GM19193 (cell line): ENCODE data around the gene UGT1A3.

Experiments
- POLR2A ChIP-seq: IDR thresholded peaks from 4 replicates; pipeline ENCODE4 v1.6.1; 2011; ENCODE audit not compliant: insufficient read depth, insufficient read length; ENCODE audit errors: extremely low read depth

Gene UGT1A3

DNA sequence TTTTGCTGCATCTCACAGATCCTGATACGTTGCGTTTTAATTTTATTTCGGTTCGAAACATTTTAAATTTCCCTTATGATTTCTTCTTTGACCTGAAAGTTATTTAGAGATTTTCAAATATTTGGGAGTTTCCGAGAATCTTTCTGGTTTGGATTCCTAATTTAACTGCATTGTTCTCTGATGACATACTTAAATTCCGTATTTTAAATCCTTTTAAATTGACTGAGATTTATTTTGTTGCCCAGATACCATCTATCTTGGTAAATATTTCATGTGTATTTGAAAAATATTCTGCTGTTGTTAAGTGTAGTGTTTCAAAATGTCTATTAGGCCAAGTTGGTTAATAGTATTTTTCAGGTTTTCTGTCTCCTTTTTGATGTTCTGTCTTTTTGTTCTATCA, 87.0 kb downstream of the UGT1A3 start:
- TF ChIP-seq POLR2A = no peak

DNA sequence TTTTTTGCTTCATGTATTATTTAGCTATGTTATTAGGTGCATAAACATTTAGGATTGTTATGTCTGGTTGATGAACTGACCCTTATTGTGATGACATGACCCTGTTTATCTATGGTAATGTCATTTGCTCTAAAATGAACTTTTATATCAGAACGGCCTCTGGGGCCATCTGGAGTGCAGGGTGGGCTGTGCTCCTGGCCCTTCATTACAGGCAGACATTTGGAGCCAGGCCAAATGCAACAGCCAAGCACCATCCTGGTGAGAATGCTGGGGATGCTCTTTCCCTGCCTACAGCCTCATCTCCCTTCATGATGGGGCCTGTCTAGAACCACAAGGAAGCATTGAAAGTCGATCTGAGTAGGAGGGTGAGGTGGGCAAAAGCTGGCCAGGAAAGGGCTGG, 87.5 kb downstream of the UGT1A3 start:
- TF ChIP-seq POLR2A = no peak

DNA sequence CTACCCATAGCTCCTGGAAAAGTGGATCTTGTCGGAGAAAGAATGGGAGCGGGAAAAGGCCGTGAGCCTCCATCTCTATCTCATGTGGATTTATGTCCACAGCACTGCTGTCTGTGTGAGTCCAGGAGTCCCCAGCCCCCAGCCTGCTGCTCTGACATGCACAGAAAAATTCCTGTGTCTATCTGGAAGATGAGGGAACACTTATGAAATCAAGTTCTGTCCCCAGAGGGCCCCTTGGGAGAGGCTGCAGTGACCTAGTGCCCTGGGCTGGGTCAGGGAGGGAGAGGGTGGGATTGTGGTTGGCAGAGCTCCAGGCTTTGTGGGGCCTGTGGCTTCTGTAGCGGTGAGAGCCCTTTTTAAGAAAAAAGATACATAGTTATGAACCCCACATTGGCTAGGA, 87.9 kb downstream of the UGT1A3 start:
- no peak for TF ChIP-seq POLR2A

DNA sequence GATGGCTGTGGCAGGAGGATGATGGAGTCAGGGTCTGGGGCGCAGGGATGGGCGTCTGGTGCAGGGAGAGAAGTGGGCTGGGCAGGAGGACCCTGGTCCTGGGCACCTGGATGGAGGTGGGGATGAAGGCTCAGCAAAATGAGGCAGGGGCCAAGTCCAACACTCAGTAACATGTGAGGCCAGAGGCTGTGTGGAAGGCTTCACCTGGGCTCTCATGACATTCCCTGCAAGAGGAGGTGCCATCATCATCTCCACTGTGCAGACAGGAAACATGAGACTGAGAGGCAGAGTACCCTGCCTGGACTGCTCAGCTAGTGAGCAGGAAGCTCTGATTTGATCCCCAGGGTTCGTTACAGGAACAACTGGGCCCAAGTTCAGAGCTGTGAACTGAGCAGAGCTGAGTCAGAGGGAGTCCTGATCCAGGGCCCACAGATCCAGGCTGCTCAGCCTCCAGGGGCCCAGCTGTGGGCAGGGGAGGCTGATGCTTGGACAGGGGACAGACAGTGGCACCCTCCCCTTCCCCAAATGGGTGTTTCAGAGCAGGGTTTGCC, 88.6 kb downstream of the UGT1A3 start:
- no peak for TF ChIP-seq POLR2A

DNA sequence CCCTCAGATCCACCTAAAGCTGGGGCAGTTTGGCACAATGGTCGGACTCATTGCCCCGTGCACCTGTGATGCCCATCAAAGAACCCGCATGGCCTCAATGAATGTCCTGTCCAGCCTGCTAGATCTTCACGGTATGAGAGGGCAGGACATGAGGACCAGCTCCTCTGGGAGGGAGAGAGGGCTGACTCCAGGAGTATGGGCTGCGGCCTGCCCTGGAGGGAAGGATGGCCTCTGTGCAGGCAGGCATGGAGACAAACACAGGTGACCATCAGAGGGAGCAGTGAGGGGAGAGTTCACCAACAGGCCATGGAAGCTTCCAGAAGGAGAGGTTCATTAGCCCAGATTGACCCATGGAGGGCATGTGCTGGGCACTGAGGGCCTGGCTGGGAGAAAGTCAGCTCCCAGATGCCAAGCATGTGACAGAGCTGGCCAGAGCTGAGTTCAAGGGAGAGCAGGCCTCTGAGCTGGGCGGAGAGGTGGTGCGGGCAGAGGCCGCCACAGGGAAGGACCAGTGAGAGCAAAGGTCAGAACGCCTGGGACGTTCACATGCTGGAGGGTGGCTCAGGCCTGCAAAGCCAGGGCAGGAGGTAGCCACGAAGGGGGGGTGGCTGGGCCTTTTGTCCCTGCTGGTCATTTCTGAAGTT, 89.3 kb downstream of the UGT1A3 start:
- no peak for TF ChIP-seq POLR2A

DNA sequence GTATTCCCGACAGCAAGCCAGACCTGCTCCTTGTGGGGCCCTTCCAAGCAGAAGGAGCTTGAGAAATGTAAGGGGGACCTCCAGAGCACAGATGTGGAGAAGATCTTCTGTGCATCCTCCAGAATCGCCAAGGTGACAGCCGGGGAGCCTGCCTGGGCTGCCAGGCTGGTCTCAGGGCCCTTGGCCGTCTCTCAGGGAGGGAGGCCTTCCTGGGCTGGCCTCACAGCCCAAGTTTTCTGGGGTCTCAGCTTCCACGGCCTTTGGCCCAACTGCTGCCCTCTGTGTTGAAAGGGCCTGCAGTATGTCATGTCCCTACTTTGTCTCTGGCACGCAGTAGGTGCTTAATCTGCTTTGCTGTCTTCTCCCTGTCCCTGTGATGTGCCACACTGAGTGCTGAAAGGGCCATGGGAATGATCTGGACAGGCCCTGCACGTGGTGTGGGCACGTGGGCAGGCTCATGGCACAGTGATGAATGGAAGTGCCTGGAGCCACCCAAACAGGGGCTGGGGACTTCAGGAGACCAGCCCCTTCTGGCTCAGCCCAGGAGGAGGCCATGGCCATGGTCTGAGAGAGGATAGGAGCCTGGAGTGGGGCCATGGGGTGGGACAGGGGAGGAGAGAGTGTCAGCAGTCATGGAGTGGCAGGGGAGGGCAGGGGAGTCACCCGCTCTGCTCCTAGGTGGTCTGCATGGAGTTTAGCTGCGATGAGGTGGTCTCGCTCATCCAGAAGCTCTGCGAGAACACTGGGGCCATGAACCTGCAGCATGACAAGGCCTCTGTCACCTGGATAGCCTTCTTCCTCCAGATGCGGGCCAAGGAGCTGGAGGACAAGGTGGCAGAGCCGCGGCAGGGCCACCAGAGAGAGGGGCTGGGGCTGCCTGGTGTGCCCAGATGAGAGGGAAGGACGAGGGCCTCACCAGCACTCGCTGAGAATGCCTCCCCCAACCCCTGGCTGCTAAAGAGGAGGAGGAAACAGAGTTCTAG, 90.1 kb downstream of the UGT1A3 start:
- no peak for TF ChIP-seq POLR2A

DNA sequence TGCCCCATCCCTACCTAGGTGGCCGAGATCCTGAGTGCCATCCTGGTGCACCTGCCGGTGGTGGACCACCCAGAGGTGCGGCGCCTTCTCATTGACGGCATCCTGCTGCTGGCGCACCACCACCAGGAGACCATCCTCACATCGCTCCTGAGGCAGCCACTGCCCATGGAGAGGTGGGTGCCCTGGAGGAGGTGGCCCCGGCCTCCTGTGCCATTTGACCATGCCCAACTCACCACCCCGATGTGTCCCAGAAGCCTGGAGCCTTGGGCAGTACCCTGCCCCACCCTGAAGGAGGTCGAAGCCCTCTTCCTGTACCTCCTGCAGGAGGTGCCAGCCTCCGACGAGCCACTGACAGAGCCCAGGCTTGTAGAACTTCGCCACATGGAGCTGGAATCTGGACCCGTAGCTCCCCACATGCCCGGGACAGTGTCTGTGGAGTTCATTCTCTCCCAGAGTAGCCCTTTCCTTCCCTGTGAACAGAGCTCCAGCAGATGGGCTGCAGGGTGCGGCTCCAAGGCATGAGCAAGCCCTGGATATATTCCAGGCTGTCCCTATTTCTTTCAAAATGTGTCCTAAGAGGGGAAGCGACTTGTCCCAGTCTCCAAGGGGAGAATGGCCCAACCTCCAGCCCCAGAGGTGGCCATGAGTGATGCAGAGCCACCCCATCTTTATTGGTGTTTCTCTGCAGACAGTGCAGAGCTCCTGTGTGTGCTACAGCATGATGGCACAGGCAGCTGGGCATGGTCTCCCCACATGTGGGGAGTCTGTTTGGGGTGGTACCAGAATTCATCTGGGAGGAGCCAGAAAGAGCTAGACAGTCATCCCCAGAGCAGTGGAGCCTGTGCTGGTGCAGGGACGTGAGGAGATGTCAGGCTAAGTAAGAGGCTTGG, 91.3 kb downstream of the UGT1A3 start:
- TF ChIP-seq POLR2A = no peak

DNA sequence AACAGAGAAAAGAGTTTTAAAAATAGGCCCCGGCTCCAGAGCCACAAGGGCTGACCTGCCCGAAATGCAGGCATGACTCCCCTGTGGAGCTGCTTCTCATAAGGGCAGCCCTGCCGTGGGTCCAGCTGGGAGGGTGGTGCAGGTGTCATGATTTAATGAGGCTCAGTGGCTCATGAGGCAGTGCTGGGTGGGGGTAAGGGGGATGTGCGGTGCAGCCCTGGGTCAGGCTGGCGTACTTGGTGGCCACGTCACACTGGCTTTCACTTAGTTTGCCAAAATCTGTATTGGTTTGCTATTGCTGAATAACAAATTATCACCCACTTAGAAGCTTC, 91.9 kb downstream of the UGT1A3 start:
- TF ChIP-seq POLR2A = no peak

DNA sequence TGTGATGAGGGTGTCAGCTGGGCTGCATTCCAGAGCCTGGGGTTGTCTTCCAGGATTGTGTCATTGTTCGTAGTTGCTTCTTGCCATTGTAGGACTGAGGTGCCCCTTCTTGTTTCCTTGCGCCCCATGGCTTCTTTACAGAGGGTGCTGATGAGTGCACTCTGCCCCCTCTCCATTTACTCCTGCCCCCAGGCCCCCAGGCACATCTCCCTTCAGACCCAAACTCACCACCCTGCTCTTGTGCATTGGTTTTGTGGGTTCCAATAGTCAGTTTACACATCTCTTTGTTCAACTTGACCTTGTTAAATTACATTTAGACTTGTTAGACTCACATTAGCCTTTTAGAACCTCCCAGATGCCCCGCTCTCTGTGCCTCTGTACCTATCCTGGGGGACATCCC, 92.4 kb downstream of the UGT1A3 start:
- no peak for TF ChIP-seq POLR2A

DNA sequence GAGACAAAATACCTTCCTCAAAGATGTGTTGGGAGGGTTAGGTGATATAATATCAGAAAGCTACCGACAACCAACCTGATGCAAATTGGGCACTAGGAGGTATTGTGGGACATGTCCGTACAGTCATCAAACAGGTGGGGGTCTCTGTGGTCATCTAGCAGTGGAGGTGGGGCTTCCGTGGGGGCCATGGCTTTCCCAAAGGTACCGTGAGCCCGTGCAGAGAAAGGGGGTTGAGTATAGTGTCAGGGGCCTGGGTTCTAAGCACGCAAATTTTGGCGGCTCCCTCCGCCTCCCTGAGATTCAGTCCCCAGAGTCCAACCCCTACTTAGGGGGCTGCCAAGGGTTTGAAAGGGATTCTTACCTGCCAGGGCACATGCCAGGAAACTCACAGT, 92.9 kb downstream of the UGT1A3 start:
- TF ChIP-seq POLR2A = no peak

DNA sequence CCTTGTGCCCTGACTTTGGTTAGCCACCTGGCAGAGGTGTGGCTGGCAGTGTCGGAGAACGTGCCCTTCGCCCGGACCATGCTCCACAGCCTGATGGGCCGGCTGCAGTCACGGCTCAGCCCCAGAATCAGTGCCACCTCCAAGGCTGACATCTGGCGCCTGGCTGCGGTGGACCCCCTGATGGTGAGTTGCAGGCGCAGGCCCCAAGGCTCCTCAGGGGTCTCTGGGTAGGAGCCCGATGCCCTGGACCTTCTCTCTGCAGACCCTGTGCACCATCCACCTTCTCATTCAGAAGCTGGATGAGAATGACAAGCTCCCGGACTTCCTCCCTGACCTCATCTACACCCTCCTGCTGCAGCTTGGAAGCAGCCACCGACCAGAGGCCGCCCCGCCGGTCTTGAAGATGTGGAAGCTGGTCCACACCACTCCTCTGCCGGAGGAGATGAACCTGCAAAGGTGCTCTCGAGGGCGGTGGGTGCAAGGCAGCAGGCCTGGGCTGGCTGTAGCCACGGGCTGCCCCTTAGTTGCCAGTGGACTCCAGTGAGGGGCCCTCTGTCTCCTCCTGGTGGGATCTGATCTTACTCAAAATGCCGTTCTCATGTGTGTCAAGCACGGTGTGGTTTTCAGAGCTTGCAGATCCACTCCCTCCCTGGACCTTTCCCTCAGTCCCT, 93.4 kb downstream of the UGT1A3 start:
- TF ChIP-seq POLR2A = no peak
